Osteoblast (primary cell): Measurements from ENCODE around the gene PON3. TPM values are rescaled to one million over a fixed set of nuclear protein-coding genes. Genes with fewer than 3 reads are reported as not detected.

Source experiments
- DNase-seq: peaks from one replicate; pipeline ENCODE4 v3.0.0; 2011; ENCODE audit warnings: low spot score, mixed read lengths; ENCODE audit not compliant: insufficient read length; ENCODE audit errors: missing footprints
- H2AFZ ChIP-seq: 2 replicates; pipeline ENCODE4 v1.6.0; 2011; ENCODE audit warnings: mild to moderate bottlenecking, low read length
- H3K27ac ChIP-seq: 2 replicates; pipeline ENCODE4 v1.5.1; 2011; ENCODE audit warnings: mild to moderate bottlenecking, low read depth, low read length, moderate library complexity
- H3K27me3 ChIP-seq: 2 replicates; pipeline ENCODE4 v1.6.0; 2012; ENCODE audit warnings: mild to moderate bottlenecking, control low read depth, inconsistent platforms, low read length, moderate library complexity; ENCODE audit not compliant: insufficient read depth
- H3K36me3 ChIP-seq: 2 replicates; pipeline ENCODE4 v1.5.1; 2011; ENCODE audit warnings: mild to moderate bottlenecking, low read length, control low read depth, moderate library complexity; ENCODE audit not compliant: insufficient read depth
- H3K4me1 ChIP-seq: 2 replicates; pipeline ENCODE4 v1.5.1; 2011; ENCODE audit warnings: mild to moderate bottlenecking, low read length, control low read depth, moderate library complexity; ENCODE audit not compliant: insufficient read depth
- H3K4me2 ChIP-seq: 2 replicates; pipeline ENCODE4 v1.6.0; 2011; ENCODE audit warnings: mild to moderate bottlenecking, low read length; ENCODE audit not compliant: insufficient read depth
- H3K4me3 ChIP-seq: fragments of 200-600 bp; sonication (generic); 3 replicates; pipeline ENCODE4 v1.5.1; 2012; ENCODE audit warnings: mild to moderate bottlenecking, low read length, inconsistent platforms; ENCODE audit not compliant: insufficient read depth
- H3K79me2 ChIP-seq: 2 replicates; pipeline ENCODE4 v1.6.0; 2012; ENCODE audit warnings: mild to moderate bottlenecking, low read length, control low read depth, inconsistent platforms; ENCODE audit not compliant: insufficient read depth
- H3K9me3 ChIP-seq: 2 replicates; pipeline ENCODE4 v1.5.1; 2011; ENCODE audit warnings: low read depth, low read length, control low read depth
- H4K20me1 ChIP-seq: 2 replicates; pipeline ENCODE4 v1.6.0; 2012; ENCODE audit warnings: mild to moderate bottlenecking, low read length, control low read depth; ENCODE audit not compliant: insufficient read depth
- CTCF ChIP-seq: IDR thresholded peaks from 2 replicates; pipeline ENCODE4 v1.5.1; 2011; ENCODE audit warnings: mild to moderate bottlenecking, low read depth, low read length, moderate library complexity; ENCODE audit errors: extremely low read depth
- total RNA-seq: library from RNA; depleted of rRNA; stranded (reverse); fragments of >200 nt; gene quantifications from 2 replicates; pipeline ENCODE4 v1.2.3, GENCODE V29; 2012

The PON3 gene
- total RNA-seq, 1 donor, result 0.72 TPM

DNA sequence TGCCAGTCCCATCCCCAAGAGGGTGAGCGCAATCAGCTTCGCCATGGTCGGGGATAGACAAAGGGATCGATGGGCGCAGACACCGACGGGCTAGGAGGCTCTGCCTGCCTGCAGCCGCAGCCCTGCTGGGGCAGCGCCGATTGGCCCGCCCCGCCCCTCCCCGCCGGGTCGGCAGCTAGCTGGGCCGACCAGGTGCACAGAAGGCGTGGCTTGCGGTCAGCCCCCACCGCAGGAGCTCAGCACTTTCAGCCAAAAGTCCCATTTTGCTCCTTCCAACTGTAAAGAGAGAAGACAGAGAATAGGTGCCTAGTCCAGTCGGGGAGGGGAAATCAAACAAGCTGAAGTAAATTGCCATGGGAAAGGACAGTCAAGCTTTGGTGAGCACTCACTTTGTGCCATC is 71.7 kb downstream of the PON3 start, which contains the start of gene PON1:
Gene PON1 (minus strand): TSS at position 102 of the 400 bp plus-strand sequence. CDS start 57 bp downstream, at position 45.
- TF ChIP-seq CTCF, result no peak
- Histone ChIP-seq H3K9me3 (no peaks in the 10 kb centered on the region), H3K27ac (no peak within 1 kb of the TSS)

DNA sequence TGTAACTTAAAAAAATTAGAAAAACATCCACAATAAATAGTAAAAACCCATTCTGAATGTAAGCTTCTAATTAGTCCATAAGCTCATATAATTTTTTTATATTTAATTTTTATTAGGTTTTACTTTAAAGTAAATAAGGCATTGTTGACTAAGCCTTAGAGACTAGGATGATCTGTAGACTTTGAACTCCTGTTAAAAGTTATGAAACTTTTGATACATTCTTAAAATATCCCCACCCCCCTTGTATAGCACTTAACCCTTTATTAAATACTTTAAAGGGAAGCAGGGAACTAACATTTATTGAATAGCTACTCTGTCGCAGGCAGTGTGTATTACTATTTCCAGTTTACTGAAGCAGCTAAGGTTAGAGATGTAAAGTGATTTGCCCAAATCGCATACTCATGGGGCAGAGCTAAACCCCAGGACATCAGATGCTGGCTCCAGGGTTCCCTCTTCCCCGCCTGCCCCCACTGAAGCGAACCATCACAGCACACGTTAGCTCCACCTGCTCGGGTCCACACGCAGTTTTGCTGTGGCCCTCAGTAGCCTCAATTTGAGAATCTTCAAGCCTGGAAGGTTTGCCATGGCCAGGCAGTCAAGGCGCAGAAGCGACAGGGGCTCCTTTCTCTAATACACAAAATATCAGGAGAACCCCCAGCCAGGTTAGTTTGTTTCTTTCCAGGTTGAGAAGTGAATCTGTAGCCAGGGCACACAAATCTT is 72.6 kb downstream of the PON3 start:
- TF ChIP-seq CTCF, result no peak
- H3K4me2 ChIP-seq, result no peak overlapping the region
- no peak overlapping the region for H2AFZ ChIP-seq
- no peaks in the 10 kb centered on the region for H3K4me1 ChIP-seq
- H3K9me3 ChIP-seq, result no peaks in the 10 kb centered on the region
- H3K27me3 ChIP-seq, result peaks cover 20% of the 10 kb centered on the region
- no peak for DNase-seq
- H3K4me3 ChIP-seq, result no peak overlapping the region
- H4K20me1 ChIP-seq, result no peaks in the 10 kb centered on the region
- no peaks in the 10 kb centered on the region for H3K36me3 ChIP-seq
- H3K79me2 ChIP-seq, result no peaks in the 10 kb centered on the region
- H3K27ac ChIP-seq, result no peak overlapping the region

More for the DNA sequence above, 71.7 kb downstream of the PON3 start, which contains the start of gene PON1:
- Histone ChIP-seq H3K4me1 (no peaks in the 10 kb centered on the region), H3K4me2 (no peak within 1 kb of the TSS), H3K27me3 (peaks cover 20% of the 10 kb centered on the region), H4K20me1 (no peaks in the 10 kb centered on the region), H3K79me2 (no peaks in the 10 kb centered on the region), H3K4me3 (no peak within 1 kb of the TSS), H3K36me3 (no peaks in the 10 kb centered on the region), H2AFZ (no peak within 1 kb of the TSS)
- no peak for DNase-seq

DNA sequence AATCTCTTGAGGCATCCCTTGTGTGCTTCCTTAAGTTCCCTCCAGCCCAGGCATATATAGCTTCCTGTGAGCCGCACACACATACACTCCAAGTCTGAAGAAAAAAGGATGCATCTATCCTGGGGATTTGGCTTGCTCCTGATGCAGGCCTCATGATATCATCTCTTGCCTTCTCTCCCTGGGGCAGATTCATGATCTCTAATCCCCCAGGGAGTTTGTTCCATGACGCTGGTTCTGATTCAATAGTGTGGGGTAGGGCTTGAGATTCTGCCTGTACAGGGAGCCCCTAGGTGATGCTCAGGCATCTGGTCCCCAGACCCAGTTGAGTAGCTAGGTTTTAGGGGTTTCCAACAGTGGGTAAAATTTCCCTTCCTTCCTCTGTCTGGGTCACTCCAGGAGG is 73.3 kb downstream of the PON3 start:
- no peaks in the 10 kb centered on the region for H3K36me3 ChIP-seq
- peaks cover 20% of the 10 kb centered on the region for H3K27me3 ChIP-seq
- H3K9me3 ChIP-seq, result no peaks in the 10 kb centered on the region
- H4K20me1 ChIP-seq, result no peaks in the 10 kb centered on the region
- TF ChIP-seq CTCF, result no peak
- no peak overlapping the region for H2AFZ ChIP-seq
- H3K27ac ChIP-seq, result no peak overlapping the region
- H3K79me2 ChIP-seq, result no peaks in the 10 kb centered on the region
- H3K4me2 ChIP-seq, result no peak overlapping the region
- no peak overlapping the region for H3K4me3 ChIP-seq
- no peaks in the 10 kb centered on the region for H3K4me1 ChIP-seq
- no peak for DNase-seq

DNA sequence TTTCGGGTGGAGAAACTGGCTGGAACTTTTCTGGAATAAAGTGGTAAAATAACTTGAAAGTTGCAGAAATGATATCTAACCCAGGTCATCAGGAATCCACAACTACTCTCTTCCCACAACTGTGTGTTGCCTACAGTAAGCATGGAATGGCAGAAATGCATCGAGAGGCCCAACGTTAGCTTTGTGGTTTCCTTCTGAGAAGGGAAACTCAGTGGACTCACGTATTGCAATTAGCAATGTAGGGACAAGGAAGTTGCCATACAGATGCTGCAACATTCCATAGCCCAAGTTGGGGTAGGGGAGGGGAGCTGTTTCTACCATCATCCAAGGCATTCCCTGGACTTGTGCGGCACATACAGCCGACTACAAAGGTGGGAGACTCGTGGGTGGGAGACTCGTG is 73.8 kb downstream of the PON3 start:
- Histone ChIP-seq H3K27me3 (peaks cover 20% of the 10 kb centered on the region), H3K27ac (no peak overlapping the region), H3K79me2 (no peaks in the 10 kb centered on the region), H4K20me1 (no peaks in the 10 kb centered on the region), H3K4me1 (no peaks in the 10 kb centered on the region), H3K9me3 (no peaks in the 10 kb centered on the region), H3K4me2 (no peak overlapping the region), H3K4me3 (no peak overlapping the region), H2AFZ (no peak overlapping the region), H3K36me3 (no peaks in the 10 kb centered on the region)
- no peak for DNase-seq
- TF ChIP-seq CTCF, result no peak
